ENCODE data around the gene JAG2.

The JAG2 gene

DNA sequence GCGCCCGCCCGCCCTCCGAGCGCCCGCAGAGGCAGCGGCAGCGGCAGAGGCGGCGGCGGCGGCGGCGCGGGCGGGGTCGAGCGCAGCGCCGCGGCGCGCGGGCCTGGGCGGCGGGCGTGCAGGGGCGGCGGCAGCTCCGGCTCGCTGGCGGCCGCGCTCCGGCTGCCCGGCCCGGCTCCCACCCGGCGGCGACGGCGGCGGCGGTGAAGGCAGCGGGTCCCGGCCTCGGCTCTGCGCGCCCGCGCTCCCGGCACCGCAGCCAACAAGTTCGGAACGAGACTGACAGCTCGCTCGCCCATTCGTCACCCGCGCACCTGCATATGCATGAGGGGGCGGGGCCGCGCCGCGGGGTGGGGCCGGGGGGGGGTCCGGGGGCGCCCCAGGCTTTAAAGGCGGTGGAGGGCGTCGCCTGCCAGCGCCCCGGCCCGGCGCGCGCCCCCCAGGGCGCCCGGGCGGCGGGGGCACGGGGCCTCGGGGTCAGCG, at the start of gene JAG2:
Gene JAG2, minus strand, starts transcription at position 281 of the 483 bp plus-strand sequence. CDS start 356 bp downstream, outside the sequence.
- Histone ChIP-seq H3K4me1 (ENCODE audit: insufficient read depth, low read length) (no peaks in the 10 kb centered on the region), H3K36me3 (ENCODE audit: insufficient read depth, low read depth, low read length) (no peaks in the 10 kb centered on the region), H3K27me3 (ENCODE audit: insufficient read depth, low read length) (peaks cover 44% of the 10 kb centered on the region), H3K9ac (ENCODE audit: low read depth, low read length) (no peak within 1 kb of the TSS), H3K4me3 (ENCODE audit: low read length) (peak within 1 kb of the TSS; percentile 51; the same call in 1 of the 2 replicates), H3K27ac (ENCODE audit: low read length) (no peak within 1 kb of the TSS), H3K9me3 (ENCODE audit: insufficient read depth, low read depth, low read length) (no peaks in the 10 kb centered on the region)

DNA sequence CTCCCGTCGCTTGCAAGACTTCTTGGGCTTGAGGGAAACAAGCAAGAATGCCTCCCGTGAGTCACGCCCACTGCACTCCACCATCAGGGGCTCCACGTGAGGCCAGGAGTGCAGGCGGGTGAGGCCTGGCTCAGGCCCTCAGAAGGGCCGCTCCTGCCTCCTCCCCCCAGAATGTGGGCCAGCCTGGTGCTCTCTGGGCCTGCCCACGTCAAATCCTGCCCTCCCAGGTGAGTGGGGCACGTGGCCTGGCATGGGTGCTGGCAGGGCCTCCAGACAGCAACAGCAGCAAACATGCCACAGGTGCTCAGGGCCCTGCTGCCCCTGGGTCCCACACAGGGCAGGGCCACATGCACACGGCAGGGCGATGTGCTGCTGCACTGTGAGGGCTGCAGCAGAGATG, 49.2 kb upstream of the JAG2 start:
- no peaks in the 10 kb centered on the region for H3K27me3 ChIP-seq (ENCODE audit: insufficient read depth, low read length)
- H3K9ac ChIP-seq (ENCODE audit: low read depth, low read length) = no peak overlapping the region
- H3K4me1 ChIP-seq (ENCODE audit: insufficient read depth, low read length) = no peaks in the 10 kb centered on the region
- no peaks in the 10 kb centered on the region; the same call in 1 of the 2 replicates for H3K36me3 ChIP-seq (ENCODE audit: insufficient read depth, low read depth, low read length)
- H3K9me3 ChIP-seq (ENCODE audit: insufficient read depth, low read depth, low read length) = no peaks in the 10 kb centered on the region
- no peak overlapping the region for H3K27ac ChIP-seq (ENCODE audit: low read length)
- no peak overlapping the region for H3K4me3 ChIP-seq (ENCODE audit: low read length)

DNA sequence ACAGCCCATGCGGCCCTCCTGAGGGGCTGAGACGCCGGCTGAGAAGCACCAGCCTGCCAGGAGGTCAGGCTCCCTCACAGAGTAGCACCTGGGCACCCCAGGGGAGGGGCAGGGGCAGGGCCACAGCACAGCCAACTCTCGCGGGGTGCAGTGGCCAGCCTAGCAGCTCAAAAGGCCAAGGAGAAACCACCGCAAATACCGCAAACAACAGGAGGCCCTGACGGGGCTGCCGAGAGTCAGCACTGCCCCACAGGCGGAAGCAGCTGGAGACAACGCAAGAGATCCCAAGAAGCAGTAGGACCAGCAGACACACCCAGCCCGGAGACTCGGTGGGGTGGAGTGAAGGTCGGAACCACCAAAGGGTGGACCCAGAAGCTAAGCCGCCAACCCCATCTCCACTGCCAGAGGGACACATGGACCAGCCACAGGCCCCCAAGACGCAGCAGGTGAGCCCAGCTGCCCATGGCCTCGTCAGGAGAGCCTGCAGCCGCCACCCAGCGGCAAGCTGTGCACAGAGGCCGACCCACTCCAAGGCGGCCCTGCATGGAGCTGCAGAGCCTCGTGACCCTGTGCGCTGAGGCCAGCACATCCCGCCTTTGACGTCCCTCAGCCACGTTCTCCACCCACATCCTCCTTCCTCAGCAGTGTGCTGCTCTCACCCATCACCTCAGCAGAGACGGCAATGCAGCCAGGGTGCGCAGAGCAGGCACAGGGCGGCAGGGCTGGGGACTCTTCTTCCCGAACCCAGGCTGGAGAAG, 48.1 kb upstream of the JAG2 start:
- Histone ChIP-seq H3K9ac (ENCODE audit: low read depth, low read length) (no peak overlapping the region), H3K4me3 (ENCODE audit: low read length) (no peak overlapping the region), H3K27me3 (ENCODE audit: insufficient read depth, low read length) (no peaks in the 10 kb centered on the region), H3K9me3 (ENCODE audit: insufficient read depth, low read depth, low read length) (no peaks in the 10 kb centered on the region), H3K27ac (ENCODE audit: low read length) (no peak overlapping the region), H3K4me1 (ENCODE audit: insufficient read depth, low read length) (no peaks in the 10 kb centered on the region), H3K36me3 (ENCODE audit: insufficient read depth, low read depth, low read length) (no peaks in the 10 kb centered on the region; the same call in 1 of the 2 replicates)

DNA sequence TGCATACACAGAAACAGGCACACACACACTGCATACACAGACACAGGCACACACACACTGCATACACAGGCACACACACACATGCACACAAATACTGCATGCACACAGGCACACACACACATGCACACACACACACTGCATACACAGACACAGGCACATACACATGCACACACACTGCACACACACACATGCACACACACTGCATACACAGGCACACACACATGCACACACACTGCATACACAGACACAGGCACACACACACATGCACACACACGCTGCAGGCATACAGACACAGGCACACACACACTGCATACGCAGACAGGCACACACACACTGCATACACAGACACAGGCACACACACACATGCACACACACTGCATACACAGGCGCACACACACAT, 47.0 kb upstream of the JAG2 start:
- Histone ChIP-seq H3K9me3 (ENCODE audit: insufficient read depth, low read depth, low read length) (no peaks in the 10 kb centered on the region), H3K4me3 (ENCODE audit: low read length) (no peak overlapping the region), H3K9ac (ENCODE audit: low read depth, low read length) (no peak overlapping the region), H3K4me1 (ENCODE audit: insufficient read depth, low read length) (no peaks in the 10 kb centered on the region), H3K27me3 (ENCODE audit: insufficient read depth, low read length) (no peaks in the 10 kb centered on the region), H3K27ac (ENCODE audit: low read length) (no peak overlapping the region), H3K36me3 (ENCODE audit: insufficient read depth, low read depth, low read length) (no peaks in the 10 kb centered on the region; the same call in 1 of the 2 replicates)

DNA sequence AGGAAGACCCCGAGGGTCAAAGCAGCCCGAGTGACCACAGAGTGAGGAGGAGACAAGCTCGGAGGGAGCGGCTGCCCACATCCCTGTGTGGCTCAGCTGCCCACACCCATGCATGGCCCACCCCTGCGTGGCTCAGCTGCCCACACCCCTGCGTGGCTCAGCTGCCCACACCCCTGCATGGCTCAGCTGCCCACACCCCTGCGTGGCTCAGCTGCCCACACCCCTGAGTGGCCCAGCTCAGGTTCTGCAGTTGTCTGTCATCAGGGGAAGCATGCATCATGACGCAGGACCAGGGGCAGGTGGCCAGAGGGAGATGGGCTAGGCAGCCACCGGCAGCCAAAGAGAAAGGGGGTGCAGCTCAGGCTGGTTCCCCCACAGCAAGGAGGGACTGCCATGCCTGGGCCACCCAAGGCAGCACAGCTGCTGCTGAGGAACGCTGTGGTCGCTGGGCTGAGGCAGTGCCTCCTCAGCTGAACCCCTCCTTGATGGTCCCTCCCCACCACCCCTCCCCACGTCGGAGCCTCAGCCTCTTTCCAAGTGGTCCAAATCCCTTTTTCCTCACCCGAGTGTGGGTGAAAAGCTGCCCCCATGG, 45.8 kb upstream of the JAG2 start:
- H3K27me3 ChIP-seq (ENCODE audit: insufficient read depth, low read length) = no peaks in the 10 kb centered on the region
- H3K27ac ChIP-seq (ENCODE audit: low read length) = no peak overlapping the region
- H3K4me3 ChIP-seq (ENCODE audit: low read length) = no peak overlapping the region
- no peaks in the 10 kb centered on the region for H3K4me1 ChIP-seq (ENCODE audit: insufficient read depth, low read length)
- no peak overlapping the region for H3K9ac ChIP-seq (ENCODE audit: low read depth, low read length)
- no peaks in the 10 kb centered on the region; the same call in 1 of the 2 replicates for H3K36me3 ChIP-seq (ENCODE audit: insufficient read depth, low read depth, low read length)
- H3K9me3 ChIP-seq (ENCODE audit: insufficient read depth, low read depth, low read length) = no peaks in the 10 kb centered on the region

DNA sequence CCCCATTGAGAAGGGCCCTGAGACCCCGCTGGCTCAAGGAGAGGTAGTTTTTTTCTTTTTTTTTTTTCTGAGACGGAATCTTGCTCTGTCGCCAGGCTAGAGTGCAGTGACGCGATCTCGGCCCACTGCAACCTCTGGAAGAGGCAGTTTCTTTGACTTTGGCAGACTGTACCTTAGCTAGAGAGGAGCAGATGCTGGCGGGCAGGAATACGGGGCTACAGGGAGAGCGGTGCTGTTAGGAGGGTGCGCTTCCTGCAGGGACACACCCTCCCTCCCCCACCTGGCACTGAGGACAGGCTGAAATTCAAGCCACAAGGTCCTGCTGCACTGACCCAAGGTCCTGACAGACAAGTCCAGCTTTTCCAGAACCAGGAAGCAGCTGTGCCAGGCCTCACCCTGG, 44.8 kb upstream of the JAG2 start:
- Histone ChIP-seq H3K4me3 (ENCODE audit: low read length) (no peak overlapping the region), H3K4me1 (ENCODE audit: insufficient read depth, low read length) (no peaks in the 10 kb centered on the region), H3K27ac (ENCODE audit: low read length) (no peak overlapping the region), H3K36me3 (ENCODE audit: insufficient read depth, low read depth, low read length) (no peaks in the 10 kb centered on the region), H3K27me3 (ENCODE audit: insufficient read depth, low read length) (no peaks in the 10 kb centered on the region), H3K9ac (ENCODE audit: low read depth, low read length) (no peak overlapping the region; the same call in 1 of the 2 replicates), H3K9me3 (ENCODE audit: insufficient read depth, low read depth, low read length) (no peaks in the 10 kb centered on the region)

DNA sequence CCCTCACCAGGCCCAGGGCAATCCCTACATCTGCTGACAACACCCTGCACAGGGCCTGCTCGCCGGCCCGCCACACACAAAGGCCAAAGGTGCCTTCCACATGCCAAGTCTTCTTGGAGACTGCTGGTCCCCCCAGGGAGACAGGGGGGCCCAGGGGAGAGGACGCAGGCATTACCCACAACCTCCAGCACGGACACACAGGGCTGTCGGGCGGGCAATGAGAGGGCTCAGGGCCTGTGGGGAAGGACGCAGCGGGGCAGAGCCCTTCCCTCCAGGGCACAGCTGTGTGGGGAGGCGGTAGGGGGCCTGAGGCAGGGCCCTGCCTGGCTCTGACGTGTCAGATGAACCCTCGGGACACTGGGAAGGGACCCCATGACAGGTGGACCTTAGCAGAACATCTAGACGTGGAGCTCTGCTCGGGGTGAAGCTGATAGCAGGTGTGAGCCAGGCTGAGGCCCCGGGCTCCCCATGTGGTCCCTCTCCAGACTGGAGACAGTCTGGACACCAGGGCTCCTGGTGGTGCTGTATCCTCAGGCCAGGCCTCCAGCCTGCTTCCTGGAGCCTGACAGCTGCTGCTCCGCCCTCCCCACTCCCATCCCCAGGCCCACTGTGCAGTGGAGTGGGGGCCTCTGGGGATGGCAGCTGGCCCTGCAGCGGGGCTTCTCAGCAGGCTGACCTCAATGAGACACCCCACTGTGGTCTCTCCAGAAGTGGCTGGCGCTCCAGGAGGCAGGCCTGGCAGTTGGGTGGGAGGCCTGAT, 44.1 kb upstream of the JAG2 start:
- H3K36me3 ChIP-seq (ENCODE audit: insufficient read depth, low read depth, low read length) = no peaks in the 10 kb centered on the region
- H3K4me3 ChIP-seq (ENCODE audit: low read length) = no peak overlapping the region
- no peak overlapping the region for H3K27ac ChIP-seq (ENCODE audit: low read length)
- no peaks in the 10 kb centered on the region for H3K27me3 ChIP-seq (ENCODE audit: insufficient read depth, low read length)
- H3K9ac ChIP-seq (ENCODE audit: low read depth, low read length) = no peak overlapping the region
- no peaks in the 10 kb centered on the region for H3K9me3 ChIP-seq (ENCODE audit: insufficient read depth, low read depth, low read length)
- no peaks in the 10 kb centered on the region for H3K4me1 ChIP-seq (ENCODE audit: insufficient read depth, low read length)

DNA sequence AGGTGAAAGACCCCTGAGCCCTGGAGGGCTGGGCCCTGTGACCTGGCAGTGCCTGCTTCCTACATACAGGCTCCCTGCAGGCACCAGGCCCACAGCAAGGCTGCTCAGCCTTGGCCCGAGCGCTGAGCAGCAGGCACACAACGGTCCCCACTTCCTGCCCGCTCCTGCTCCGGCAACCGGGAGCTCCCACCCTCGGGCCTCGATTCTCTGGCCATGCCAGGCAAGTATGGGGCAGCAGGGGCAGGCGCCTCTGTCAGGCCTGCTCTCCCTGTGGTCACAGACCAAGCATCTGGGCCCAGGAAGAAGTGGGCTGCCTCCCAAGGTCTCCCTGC, 43.1 kb upstream of the JAG2 start:
- no peaks in the 10 kb centered on the region for H3K36me3 ChIP-seq (ENCODE audit: insufficient read depth, low read depth, low read length)
- H3K4me1 ChIP-seq (ENCODE audit: insufficient read depth, low read length) = no peaks in the 10 kb centered on the region
- H3K27me3 ChIP-seq (ENCODE audit: insufficient read depth, low read length) = no peaks in the 10 kb centered on the region
- no peaks in the 10 kb centered on the region for H3K9me3 ChIP-seq (ENCODE audit: insufficient read depth, low read depth, low read length)
- no peak overlapping the region for H3K27ac ChIP-seq (ENCODE audit: low read length)
- no peak overlapping the region for H3K9ac ChIP-seq (ENCODE audit: low read depth, low read length)
- H3K4me3 ChIP-seq (ENCODE audit: low read length) = no peak overlapping the region

DNA sequence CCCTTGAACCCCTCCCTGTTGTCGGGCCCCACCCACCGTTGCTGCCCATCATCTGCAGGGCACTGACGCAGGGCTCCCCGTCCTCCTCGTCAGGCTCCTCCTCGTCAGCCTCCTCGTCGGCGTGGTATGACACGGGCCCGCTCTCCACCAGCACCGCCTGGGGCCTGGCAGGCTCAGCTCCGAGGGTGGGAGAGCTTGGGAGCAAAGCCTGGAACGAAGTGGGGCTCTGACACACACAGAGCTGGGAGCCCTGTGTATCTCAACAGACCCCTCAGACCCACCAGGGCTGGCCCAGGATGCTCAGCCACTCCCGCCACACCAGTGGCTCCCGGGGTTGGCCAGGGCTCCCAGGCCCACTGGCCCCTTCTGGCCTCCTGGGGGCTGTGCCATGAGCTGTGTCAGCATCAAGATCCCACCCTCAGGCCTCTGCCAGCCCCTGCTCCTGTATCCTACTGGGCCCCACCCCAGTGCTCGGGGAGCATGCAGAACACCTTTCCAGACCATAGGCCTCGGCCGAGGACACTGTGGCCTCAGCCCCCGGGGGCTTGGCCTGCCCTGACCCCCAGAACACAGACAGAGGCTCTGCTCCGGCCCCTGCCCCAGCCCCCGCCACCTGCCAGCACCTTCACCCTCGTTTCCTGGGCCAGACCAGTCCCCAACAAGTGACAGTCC, 42.6 kb upstream of the JAG2 start:
- Histone ChIP-seq H3K9ac (ENCODE audit: low read depth, low read length) (no peak overlapping the region), H3K27me3 (ENCODE audit: insufficient read depth, low read length) (no peaks in the 10 kb centered on the region), H3K36me3 (ENCODE audit: insufficient read depth, low read depth, low read length) (no peaks in the 10 kb centered on the region), H3K4me1 (ENCODE audit: insufficient read depth, low read length) (no peaks in the 10 kb centered on the region), H3K27ac (ENCODE audit: low read length) (no peak overlapping the region), H3K9me3 (ENCODE audit: insufficient read depth, low read depth, low read length) (no peaks in the 10 kb centered on the region), H3K4me3 (ENCODE audit: low read length) (no peak overlapping the region)

DNA sequence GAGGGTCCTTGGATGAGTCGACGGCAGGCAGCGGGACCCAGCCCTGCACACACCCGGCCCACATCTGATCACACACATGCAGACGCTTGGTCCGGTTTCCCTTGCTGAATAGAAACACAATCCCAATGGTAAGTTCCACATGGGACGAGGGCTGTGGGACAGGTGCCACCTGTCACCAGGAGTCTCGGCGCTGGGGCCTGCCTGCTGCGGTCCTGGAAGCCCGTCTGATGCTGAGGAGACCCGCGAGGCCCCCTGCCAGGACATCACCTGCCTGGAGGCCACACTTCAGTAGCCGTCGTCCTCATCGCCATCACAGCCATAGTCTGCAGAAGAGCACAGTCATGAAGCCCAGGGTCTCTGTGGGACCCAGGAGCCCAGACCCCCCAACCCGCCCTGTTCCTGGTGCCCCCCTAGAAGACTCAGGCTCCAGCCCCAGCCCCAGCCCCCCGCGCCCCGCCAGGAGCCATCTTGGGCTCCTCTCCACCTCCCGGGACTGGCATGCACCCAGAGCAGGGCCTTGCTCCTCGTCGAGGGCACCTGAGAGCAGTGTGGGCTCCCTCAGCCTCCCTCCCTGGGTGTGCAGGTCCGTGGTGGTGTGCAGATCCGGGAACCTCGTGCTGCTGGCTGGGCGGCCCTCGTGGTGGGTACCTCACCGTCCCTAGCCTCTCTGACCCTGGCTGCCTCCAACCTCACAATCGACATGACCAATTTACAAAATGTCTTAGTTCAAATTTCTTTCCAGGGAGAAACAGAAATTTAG, 41.9 kb upstream of the JAG2 start:
- Histone ChIP-seq H3K36me3 (ENCODE audit: insufficient read depth, low read depth, low read length) (no peaks in the 10 kb centered on the region), H3K27ac (ENCODE audit: low read length) (no peak overlapping the region), H3K4me3 (ENCODE audit: low read length) (no peak overlapping the region), H3K9me3 (ENCODE audit: insufficient read depth, low read depth, low read length) (no peaks in the 10 kb centered on the region), H3K4me1 (ENCODE audit: insufficient read depth, low read length) (no peaks in the 10 kb centered on the region), H3K27me3 (ENCODE audit: insufficient read depth, low read length) (no peaks in the 10 kb centered on the region), H3K9ac (ENCODE audit: low read depth, low read length) (no peak overlapping the region)

DNA sequence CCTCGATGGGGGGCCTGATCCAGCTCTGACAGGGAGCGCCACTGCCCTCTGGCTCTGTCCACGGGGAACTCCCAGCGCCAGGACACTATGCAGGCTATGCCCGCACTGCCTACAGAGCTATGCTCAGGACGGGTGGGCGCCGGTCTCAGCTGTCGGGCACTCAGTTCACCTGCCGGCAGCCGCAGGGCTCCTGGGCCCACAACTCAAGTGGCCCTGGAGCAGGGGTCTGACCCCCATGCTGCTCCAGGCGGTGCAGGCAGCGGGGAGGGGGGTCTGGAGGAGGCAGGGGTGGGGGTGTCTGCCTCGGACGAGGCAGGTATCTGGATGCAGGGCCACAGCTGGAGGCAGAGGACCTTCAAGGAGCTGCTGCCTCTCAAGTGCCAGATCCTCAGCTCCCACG, 41.1 kb upstream of the JAG2 start:
- H3K9me3 ChIP-seq (ENCODE audit: insufficient read depth, low read depth, low read length) = no peaks in the 10 kb centered on the region
- H3K36me3 ChIP-seq (ENCODE audit: insufficient read depth, low read depth, low read length) = no peaks in the 10 kb centered on the region
- no peak overlapping the region for H3K9ac ChIP-seq (ENCODE audit: low read depth, low read length)
- no peaks in the 10 kb centered on the region for H3K27me3 ChIP-seq (ENCODE audit: insufficient read depth, low read length)
- H3K4me3 ChIP-seq (ENCODE audit: low read length) = no peak overlapping the region
- H3K27ac ChIP-seq (ENCODE audit: low read length) = no peak overlapping the region
- no peaks in the 10 kb centered on the region for H3K4me1 ChIP-seq (ENCODE audit: insufficient read depth, low read length)
